ENCODE data around the gene RAPGEF6.

Gene RAPGEF6

DNA sequence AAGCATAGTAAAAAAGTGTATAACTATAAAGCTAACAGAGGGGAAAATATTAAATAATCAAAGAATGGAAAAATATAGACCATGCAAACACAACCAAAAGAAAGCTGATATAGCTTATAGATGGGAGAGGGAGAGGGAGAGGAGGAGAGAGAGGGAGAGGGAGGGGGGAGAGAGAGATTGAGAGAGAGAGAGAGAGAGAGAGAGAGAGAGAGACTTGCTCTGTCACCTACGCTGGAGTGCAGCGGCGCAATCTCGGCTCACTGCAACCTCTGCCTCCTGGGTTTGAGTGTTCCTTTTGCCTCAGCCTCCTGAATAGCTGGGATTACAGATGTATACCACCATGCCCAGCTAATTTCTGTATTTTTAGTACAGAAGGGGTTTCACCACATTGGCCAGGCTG is 110.6 kb downstream of the RAPGEF6 start:
- TF ChIP-seq PPARA (CRISPR knock-in tag; IDR thresholded peaks at IDR 0.05; ENCODE audit: borderline replicate concordance) (no peak), ZNF8 (CRISPR knock-in tag; IDR thresholded peaks at IDR 0.05) (no peak), GLIS3 (CRISPR knock-in tag; IDR thresholded peaks at IDR 0.05) (no peak), ISL1 (CRISPR knock-in tag; IDR thresholded peaks at IDR 0.05) (no peak)
- TF ChIP-seq, protein P1, sequence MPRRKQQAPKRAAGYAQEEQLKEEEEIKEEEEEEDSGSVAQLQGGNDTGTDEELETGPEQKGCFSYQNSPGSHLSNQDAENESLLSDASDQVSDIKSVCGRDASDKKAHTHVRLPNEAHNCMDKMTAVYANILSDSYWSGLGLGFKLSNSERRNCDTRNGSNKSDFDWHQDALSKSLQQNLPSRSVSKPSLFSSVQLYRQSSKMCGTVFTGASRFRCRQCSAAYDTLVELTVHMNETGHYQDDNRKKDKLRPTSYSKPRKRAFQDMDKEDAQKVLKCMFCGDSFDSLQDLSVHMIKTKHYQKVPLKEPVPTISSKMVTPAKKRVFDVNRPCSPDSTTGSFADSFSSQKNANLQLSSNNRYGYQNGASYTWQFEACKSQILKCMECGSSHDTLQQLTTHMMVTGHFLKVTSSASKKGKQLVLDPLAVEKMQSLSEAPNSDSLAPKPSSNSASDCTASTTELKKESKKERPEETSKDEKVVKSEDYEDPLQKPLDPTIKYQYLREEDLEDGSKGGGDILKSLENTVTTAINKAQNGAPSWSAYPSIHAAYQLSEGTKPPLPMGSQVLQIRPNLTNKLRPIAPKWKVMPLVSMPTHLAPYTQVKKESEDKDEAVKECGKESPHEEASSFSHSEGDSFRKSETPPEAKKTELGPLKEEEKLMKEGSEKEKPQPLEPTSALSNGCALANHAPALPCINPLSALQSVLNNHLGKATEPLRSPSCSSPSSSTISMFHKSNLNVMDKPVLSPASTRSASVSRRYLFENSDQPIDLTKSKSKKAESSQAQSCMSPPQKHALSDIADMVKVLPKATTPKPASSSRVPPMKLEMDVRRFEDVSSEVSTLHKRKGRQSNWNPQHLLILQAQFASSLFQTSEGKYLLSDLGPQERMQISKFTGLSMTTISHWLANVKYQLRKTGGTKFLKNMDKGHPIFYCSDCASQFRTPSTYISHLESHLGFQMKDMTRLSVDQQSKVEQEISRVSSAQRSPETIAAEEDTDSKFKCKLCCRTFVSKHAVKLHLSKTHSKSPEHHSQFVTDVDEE (CRISPR knock-in tag; IDR thresholded peaks at IDR 0.05), result no peak
- TF ChIP-seq, protein P2, sequence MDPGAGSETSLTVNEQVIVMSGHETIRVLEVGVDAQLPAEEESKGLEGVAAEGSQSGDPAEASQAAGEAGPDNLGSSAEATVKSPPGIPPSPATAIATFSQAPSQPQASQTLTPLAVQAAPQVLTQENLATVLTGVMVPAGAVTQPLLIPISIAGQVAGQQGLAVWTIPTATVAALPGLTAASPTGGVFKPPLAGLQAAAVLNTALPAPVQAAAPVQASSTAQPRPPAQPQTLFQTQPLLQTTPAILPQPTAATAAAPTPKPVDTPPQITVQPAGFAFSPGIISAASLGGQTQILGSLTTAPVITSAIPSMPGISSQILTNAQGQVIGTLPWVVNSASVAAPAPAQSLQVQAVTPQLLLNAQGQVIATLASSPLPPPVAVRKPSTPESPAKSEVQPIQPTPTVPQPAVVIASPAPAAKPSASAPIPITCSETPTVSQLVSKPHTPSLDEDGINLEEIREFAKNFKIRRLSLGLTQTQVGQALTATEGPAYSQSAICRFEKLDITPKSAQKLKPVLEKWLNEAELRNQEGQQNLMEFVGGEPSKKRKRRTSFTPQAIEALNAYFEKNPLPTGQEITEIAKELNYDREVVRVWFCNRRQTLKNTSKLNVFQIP (CRISPR knock-in tag; IDR thresholded peaks at IDR 0.05; ENCODE audit: borderline replicate concordance, low read depth), result no peak
- no peak for ATAC-seq

DNA sequence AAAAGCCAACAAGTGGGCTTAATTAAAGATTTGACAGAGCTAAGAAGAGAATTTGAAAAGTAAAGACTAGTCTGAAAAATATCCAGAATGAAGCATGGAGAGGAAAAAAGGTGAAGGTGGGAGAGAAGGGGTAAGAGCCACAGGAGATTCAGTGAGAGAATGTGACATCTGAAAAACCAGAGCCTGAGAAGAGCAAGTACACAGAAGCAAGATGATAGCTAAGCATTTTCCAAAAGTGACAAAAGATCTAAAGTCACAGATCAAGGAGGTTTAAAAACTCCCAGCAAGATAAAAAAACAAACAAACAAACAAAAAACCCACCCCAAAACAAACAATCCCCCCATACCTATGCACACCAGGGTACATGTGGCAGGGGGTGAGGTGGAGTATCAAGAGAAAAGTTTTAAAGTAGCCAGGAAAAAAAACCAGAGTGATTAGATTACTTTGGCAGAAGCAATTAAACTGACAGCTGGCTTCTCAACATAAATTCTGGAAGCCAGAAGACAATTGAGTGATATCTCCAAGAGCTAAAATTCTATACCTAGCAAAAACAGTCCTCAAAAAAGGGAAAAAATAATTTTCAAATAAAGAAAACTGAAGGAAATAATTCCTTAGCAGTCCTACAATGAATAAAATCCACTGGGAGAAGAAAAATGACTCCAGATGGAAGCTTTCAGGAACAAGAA is 111.4 kb downstream of the RAPGEF6 start:
- no peak for ATAC-seq
- no peak for TF ChIP-seq OSR1 (CRISPR knock-in tag; IDR thresholded peaks at IDR 0.05)
- peak; percentile 41 for TF ChIP-seq ISL1 (CRISPR knock-in tag; IDR thresholded peaks at IDR 0.05)
- TF ChIP-seq ZNF70 (CRISPR knock-in tag; IDR thresholded peaks at IDR 0.05), result peak; percentile 72; the same call in 1 of the 2 replicates

DNA sequence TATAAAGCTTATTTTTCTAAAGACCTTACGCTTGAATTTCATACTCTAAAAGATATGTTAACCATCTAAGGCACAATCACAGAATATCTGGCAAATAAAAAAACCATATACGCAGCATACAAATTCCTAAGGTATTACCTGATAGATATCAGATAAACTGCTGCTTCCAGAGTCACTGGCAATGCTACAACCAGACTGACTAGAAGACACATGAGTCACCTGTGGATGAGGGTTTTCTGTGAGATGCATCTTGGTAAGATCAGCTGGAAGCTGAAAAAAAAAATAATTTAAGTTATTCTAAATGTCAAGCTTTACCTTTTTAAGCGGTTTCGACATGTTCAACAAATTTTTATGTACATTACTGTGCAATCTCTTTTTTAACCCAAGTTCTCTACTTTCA is 113.8 kb downstream of the RAPGEF6 start:
- peak; percentile 92 for ATAC-seq
- TF ChIP-seq, protein P3, sequence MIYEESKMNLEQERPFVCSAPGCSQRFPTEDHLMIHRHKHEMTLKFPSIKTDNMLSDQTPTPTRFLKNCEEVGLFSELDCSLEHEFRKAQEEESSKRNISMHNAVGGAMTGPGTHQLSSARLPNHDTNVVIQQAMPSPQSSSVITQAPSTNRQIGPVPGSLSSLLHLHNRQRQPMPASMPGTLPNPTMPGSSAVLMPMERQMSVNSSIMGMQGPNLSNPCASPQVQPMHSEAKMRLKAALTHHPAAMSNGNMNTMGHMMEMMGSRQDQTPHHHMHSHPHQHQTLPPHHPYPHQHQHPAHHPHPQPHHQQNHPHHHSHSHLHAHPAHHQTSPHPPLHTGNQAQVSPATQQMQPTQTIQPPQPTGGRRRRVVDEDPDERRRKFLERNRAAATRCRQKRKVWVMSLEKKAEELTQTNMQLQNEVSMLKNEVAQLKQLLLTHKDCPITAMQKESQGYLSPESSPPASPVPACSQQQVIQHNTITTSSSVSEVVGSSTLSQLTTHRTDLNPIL (CRISPR knock-in tag; IDR thresholded peaks at IDR 0.05; ENCODE audit: low read depth), result peak; percentile 37; the same call in 1 of the 2 replicates
- peak; percentile 29 for TF ChIP-seq ISL1 (CRISPR knock-in tag; IDR thresholded peaks at IDR 0.05)
- TF ChIP-seq, protein P4, sequence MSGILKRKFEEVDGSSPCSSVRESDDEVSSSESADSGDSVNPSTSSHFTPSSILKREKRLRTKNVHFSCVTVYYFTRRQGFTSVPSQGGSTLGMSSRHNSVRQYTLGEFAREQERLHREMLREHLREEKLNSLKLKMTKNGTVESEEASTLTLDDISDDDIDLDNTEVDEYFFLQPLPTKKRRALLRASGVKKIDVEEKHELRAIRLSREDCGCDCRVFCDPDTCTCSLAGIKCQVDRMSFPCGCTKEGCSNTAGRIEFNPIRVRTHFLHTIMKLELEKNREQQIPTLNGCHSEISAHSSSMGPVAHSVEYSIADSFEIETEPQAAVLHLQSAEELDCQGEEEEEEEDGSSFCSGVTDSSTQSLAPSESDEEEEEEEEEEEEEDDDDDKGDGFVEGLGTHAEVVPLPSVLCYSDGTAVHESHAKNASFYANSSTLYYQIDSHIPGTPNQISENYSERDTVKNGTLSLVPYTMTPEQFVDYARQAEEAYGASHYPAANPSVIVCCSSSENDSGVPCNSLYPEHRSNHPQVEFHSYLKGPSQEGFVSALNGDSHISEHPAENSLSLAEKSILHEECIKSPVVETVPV (CRISPR knock-in tag; IDR thresholded peaks at IDR 0.05), result no peak

DNA sequence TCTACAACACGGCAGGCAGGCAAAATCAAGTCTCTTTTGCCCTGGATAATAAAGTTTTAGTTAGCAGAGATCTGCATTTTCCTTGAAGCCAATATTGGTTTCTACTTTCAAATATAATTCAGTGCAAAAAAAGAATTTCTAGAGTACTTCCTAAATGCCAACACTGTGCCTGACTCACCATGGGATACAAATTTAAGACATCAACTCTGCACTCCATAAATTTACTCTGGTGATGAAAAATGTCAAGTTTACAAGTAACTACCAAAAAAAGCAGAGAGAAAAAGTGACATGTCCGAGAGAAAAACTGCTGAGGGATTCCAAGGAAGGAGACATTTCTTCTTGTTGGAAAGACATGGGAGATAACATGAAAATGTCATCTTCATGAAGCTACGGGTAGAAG is 119.7 kb downstream of the RAPGEF6 start:
- no peak for TF ChIP-seq GLIS3 (CRISPR knock-in tag; IDR thresholded peaks at IDR 0.05)
- ATAC-seq, result no peak

DNA sequence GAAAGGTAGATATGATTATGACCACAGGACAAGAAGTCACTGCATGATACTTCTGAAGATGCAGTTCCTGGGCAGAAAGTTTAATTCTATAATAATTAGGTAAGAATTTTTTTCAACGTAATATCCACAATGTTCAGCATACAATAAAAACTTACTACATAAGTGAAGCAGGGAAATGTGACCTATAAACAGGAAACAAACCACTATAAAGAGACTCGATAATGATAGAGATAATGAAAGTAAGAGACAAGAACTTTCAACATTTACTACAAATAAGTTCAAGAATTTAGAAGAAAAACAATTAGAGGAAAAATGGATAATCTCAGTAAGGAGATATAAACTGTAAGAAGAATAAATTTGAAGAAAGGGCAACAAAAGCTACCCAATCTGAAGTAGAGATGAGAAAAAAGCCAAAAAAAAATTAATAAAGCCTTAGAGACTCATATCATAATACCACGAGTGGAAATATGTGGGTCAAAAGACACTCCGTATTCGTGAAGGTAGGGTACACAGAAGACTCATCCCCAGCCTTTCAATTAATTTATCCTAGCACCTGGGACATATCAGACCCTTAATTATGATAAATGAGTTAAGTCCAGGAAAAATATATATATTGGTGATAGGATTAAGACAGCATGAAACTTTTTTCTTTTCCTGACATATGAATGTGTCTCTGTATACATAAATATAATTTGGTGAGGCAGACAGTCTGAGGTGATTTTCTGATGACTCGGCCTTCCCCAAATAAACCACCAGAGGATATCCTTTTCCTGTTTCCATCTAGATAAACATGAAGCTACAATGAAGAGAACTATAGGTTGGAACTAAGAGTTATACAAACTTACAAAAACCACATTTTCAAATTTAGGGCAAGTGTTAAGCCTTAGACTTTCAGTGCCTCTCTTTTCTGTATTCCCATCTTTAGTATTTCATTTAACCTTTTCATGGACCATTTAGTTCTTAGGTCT is 120.4 kb downstream of the RAPGEF6 start:
- peak; percentile 60 for ATAC-seq
- TF ChIP-seq ISL1 (CRISPR knock-in tag; IDR thresholded peaks at IDR 0.05), result no peak

DNA sequence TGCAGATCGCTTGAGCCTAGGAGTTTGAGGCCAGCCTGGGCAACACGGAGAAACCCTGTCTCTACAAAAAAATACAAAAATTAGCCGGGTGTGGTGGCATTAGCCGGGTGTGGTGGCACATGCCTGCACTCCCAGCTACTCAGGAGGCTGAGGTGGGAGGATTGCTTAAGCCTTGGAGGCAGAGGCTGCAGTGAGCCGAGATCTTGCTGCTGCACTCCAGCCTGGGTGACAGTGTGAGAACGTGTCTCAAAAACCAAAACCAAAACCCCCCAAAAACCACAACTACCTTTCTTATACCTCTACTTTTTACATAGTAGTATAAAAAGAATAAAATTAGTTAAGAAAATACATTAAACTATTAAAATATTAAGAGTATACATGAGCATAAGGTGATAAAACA is 121.2 kb downstream of the RAPGEF6 start:
- TF ChIP-seq, protein P4 (CRISPR knock-in tag; IDR thresholded peaks at IDR 0.05), result no peak
- TF ChIP-seq, protein P2 (CRISPR knock-in tag; IDR thresholded peaks at IDR 0.05; ENCODE audit: borderline replicate concordance, low read depth), result no peak
- ATAC-seq, result no peak
